ENCODE results near the gene ALKBH3.

Gene ALKBH3

GRCh38 chr11:43925932-43926505, 45.4 kb downstream of the ALKBH3 start:
- H3K4me3 ChIP-seq (ENCODE audit: insufficient read length, low read depth): no peak overlapping the region
- peaks cover 45% of the 10 kb centered on the region for H3K4me1 ChIP-seq (ENCODE audit: insufficient read depth, insufficient read length)
- TF ChIP-seq YY1 (IDR thresholded peaks at IDR 0.05; ENCODE audit: insufficient read depth, insufficient read length): no peak
- TF ChIP-seq ZNF274 (IDR thresholded peaks at IDR 0.05; ENCODE audit: low read depth, low read length): no peak
- TF ChIP-seq SUZ12 (IDR thresholded peaks at IDR 0.05; ENCODE audit: extremely low read depth, insufficient read depth, insufficient read length): no peak

GRCh38 chr11:43927070-43927469, 46.4 kb downstream of the ALKBH3 start:
- no peak overlapping the region for H3K4me3 ChIP-seq (ENCODE audit: insufficient read length, low read depth)
- H3K9me3 ChIP-seq (ENCODE audit: insufficient read depth, low read length): no peaks in the 10 kb centered on the region
- no peak for DNase-seq (ENCODE audit: low read depth, low spot score)
- H3K9ac ChIP-seq (ENCODE audit: insufficient read length, low read depth): no peak overlapping the region
- no peaks in the 10 kb centered on the region for H3K27me3 ChIP-seq (ENCODE audit: insufficient read depth, insufficient read length)
- TF ChIP-seq ZNF274 (IDR thresholded peaks at IDR 0.05; ENCODE audit: low read depth, low read length) (no peak), SUZ12 (IDR thresholded peaks at IDR 0.05; ENCODE audit: extremely low read depth, insufficient read depth, insufficient read length) (no peak), YY1 (IDR thresholded peaks at IDR 0.05; ENCODE audit: insufficient read depth, insufficient read length) (no peak)
- H3K4me1 ChIP-seq (ENCODE audit: insufficient read depth, insufficient read length): peaks cover 53% of the 10 kb centered on the region
- peaks cover 4% of the 10 kb centered on the region for H3K36me3 ChIP-seq (ENCODE audit: insufficient read depth, insufficient read length, low read length)

More at GRCh38 chr11:43925932-43926505, 45.4 kb downstream of the ALKBH3 start:
- Histone ChIP-seq H3K9me3 (ENCODE audit: insufficient read depth, low read length) (no peaks in the 10 kb centered on the region), H3K9ac (ENCODE audit: insufficient read length, low read depth) (no peak overlapping the region), H3K27me3 (ENCODE audit: insufficient read depth, insufficient read length) (no peaks in the 10 kb centered on the region), H3K36me3 (ENCODE audit: insufficient read depth, insufficient read length, low read length) (peaks cover 10% of the 10 kb centered on the region)
- DNase-seq (ENCODE audit: low read depth, low spot score): no peak

- H3K4me1 ChIP-seq (ENCODE audit: insufficient read depth, insufficient read length): peaks cover 54% of the 10 kb centered on the region
- H3K4me3 ChIP-seq (ENCODE audit: insufficient read length, low read depth): no peak overlapping the region
- H3K9ac ChIP-seq (ENCODE audit: insufficient read length, low read depth): no peak overlapping the region
- no peaks in the 10 kb centered on the region for H3K9me3 ChIP-seq (ENCODE audit: insufficient read depth, low read length)
- TF ChIP-seq ZNF274 (IDR thresholded peaks at IDR 0.05; ENCODE audit: low read depth, low read length) (no peak), SUZ12 (IDR thresholded peaks at IDR 0.05; ENCODE audit: extremely low read depth, insufficient read depth, insufficient read length) (no peak), YY1 (IDR thresholded peaks at IDR 0.05; ENCODE audit: insufficient read depth, insufficient read length) (no peak)
- DNase-seq (ENCODE audit: low read depth, low spot score): no peak
- H3K36me3 ChIP-seq (ENCODE audit: insufficient read depth, insufficient read length, low read length): no peaks in the 10 kb centered on the region
- no peaks in the 10 kb centered on the region for H3K27me3 ChIP-seq (ENCODE audit: insufficient read depth, insufficient read length)
Observed at GRCh38 chr11:43927925-43928707, 47.5 kb downstream of the ALKBH3 start.

GRCh38 chr11:43928721-43929120, 48.1 kb downstream of the ALKBH3 start:
- TF ChIP-seq ZNF274 (IDR thresholded peaks at IDR 0.05; ENCODE audit: low read depth, low read length) (no peak), SUZ12 (IDR thresholded peaks at IDR 0.05; ENCODE audit: extremely low read depth, insufficient read depth, insufficient read length) (no peak), YY1 (IDR thresholded peaks at IDR 0.05; ENCODE audit: insufficient read depth, insufficient read length) (no peak)
- Histone ChIP-seq H3K36me3 (ENCODE audit: insufficient read depth, insufficient read length, low read length) (no peaks in the 10 kb centered on the region), H3K4me1 (ENCODE audit: insufficient read depth, insufficient read length) (peaks cover 52% of the 10 kb centered on the region), H3K9me3 (ENCODE audit: insufficient read depth, low read length) (no peaks in the 10 kb centered on the region), H3K27me3 (ENCODE audit: insufficient read depth, insufficient read length) (no peaks in the 10 kb centered on the region), H3K4me3 (ENCODE audit: insufficient read length, low read depth) (no peak overlapping the region), H3K9ac (ENCODE audit: insufficient read length, low read depth) (no peak overlapping the region)
- DNase-seq (ENCODE audit: low read depth, low spot score): no peak

- TF ChIP-seq ZNF274 (IDR thresholded peaks at IDR 0.05; ENCODE audit: low read depth, low read length) (no peak), SUZ12 (IDR thresholded peaks at IDR 0.05; ENCODE audit: extremely low read depth, insufficient read depth, insufficient read length) (no peak), YY1 (IDR thresholded peaks at IDR 0.05; ENCODE audit: insufficient read depth, insufficient read length) (no peak)
Observed at GRCh38 chr11:43930868-43931716, 50.5 kb downstream of the ALKBH3 start.

GRCh38 chr11:43931717-43932039, 51.0 kb downstream of the ALKBH3 start:
- Histone ChIP-seq H3K4me1 (ENCODE audit: insufficient read depth, insufficient read length) (peaks cover 39% of the 10 kb centered on the region), H3K27me3 (ENCODE audit: insufficient read depth, insufficient read length) (no peaks in the 10 kb centered on the region), H3K4me3 (ENCODE audit: insufficient read length, low read depth) (no peak overlapping the region), H3K9me3 (ENCODE audit: insufficient read depth, low read length) (no peaks in the 10 kb centered on the region), H3K9ac (ENCODE audit: insufficient read length, low read depth) (peak overlapping the region; percentile 15), H3K36me3 (ENCODE audit: insufficient read depth, insufficient read length, low read length) (no peaks in the 10 kb centered on the region)
- DNase-seq (ENCODE audit: low read depth, low spot score): no peak
- TF ChIP-seq SUZ12 (IDR thresholded peaks at IDR 0.05; ENCODE audit: extremely low read depth, insufficient read depth, insufficient read length) (no peak), ZNF274 (IDR thresholded peaks at IDR 0.05; ENCODE audit: low read depth, low read length) (no peak), YY1 (IDR thresholded peaks at IDR 0.05; ENCODE audit: insufficient read depth, insufficient read length) (no peak)

More at GRCh38 chr11:43930868-43931716, 50.5 kb downstream of the ALKBH3 start:
- Histone ChIP-seq H3K36me3 (ENCODE audit: insufficient read depth, insufficient read length, low read length) (no peaks in the 10 kb centered on the region), H3K9me3 (ENCODE audit: insufficient read depth, low read length) (no peaks in the 10 kb centered on the region), H3K9ac (ENCODE audit: insufficient read length, low read depth) (no peak overlapping the region), H3K4me3 (ENCODE audit: insufficient read length, low read depth) (no peak overlapping the region), H3K27me3 (ENCODE audit: insufficient read depth, insufficient read length) (no peaks in the 10 kb centered on the region), H3K4me1 (ENCODE audit: insufficient read depth, insufficient read length) (peaks cover 39% of the 10 kb centered on the region)
- DNase-seq (ENCODE audit: low read depth, low spot score): no peak

GRCh38 chr11:43933226-43933607, 52.6 kb downstream of the ALKBH3 start:
- no peak overlapping the region for H3K9ac ChIP-seq (ENCODE audit: insufficient read length, low read depth)
- peaks cover 37% of the 10 kb centered on the region for H3K4me1 ChIP-seq (ENCODE audit: insufficient read depth, insufficient read length)
- no peak for DNase-seq (ENCODE audit: low read depth, low spot score)
- H3K36me3 ChIP-seq (ENCODE audit: insufficient read depth, insufficient read length, low read length): no peaks in the 10 kb centered on the region
- H3K9me3 ChIP-seq (ENCODE audit: insufficient read depth, low read length): no peaks in the 10 kb centered on the region
- H3K27me3 ChIP-seq (ENCODE audit: insufficient read depth, insufficient read length): no peaks in the 10 kb centered on the region
- no peak overlapping the region for H3K4me3 ChIP-seq (ENCODE audit: insufficient read length, low read depth)
- TF ChIP-seq SUZ12 (IDR thresholded peaks at IDR 0.05; ENCODE audit: extremely low read depth, insufficient read depth, insufficient read length): no peak

Data from NT2/D1 (cell line).